CD8-positive, alpha-beta memory T cell (primary cell): ENCODE results near the gene CSNK1G2. TPM values are rescaled to one million over a fixed set of nuclear protein-coding genes. Genes with fewer than 3 reads are reported as not detected.

ENCODE experiments used
- CTCF ChIA-PET: fragments of 350-600 bp; sonication (Branson Sonifier 250); formaldehyde crosslinking; loops from one replicate; lab custom pipeline; 2021; ENCODE audit warnings: antibody characterized with exemption; lab: Charles Lee
- POLR2A ChIA-PET: fragments of 350-600 bp; sonication (Branson Sonifier 250); formaldehyde crosslinking; loops from one replicate; lab custom pipeline; 2021; ENCODE audit warnings: antibody characterized with exemption; lab: Charles Lee
- DNase-seq, 5 donors: peaks; one replicate each; pipeline versions ENCODE4 v3.0.0 to v3.0.0-alpha.2; 2020 to 2022; ENCODE audit warnings: mixed read lengths in 1 of 5
- H3K27ac ChIP-seq: one replicate; pipeline ENCODE4 v1.7.0; 2013; ENCODE audit warnings: low read depth, mild to moderate bottlenecking, low read length, moderate library complexity
- H3K27me3 ChIP-seq: 2 replicates; pipeline ENCODE4 v1.7.0; 2013; ENCODE audit warnings: low read length, mild to moderate bottlenecking; ENCODE audit not compliant: insufficient read depth, poor library complexity, severe bottlenecking
- H3K36me3 ChIP-seq: 2 replicates; pipeline ENCODE4 v1.7.0; 2013; ENCODE audit warnings: mild to moderate bottlenecking, low read length, moderate library complexity; ENCODE audit not compliant: insufficient read depth
- H3K4me1 ChIP-seq: 2 replicates; pipeline ENCODE4 v1.7.0; 2013; ENCODE audit warnings: mild to moderate bottlenecking, low read length, moderate library complexity; ENCODE audit not compliant: insufficient read depth
- H3K4me3 ChIP-seq: 2 replicates; pipeline ENCODE4 v1.7.0; 2013; ENCODE audit warnings: mild to moderate bottlenecking, low read length
- H3K9me3 ChIP-seq: 2 replicates; pipeline ENCODE4 v1.7.0; 2013; ENCODE audit warnings: mild to moderate bottlenecking, low read length
- H3K27ac Mint-ChIP-seq, 8 donors: one replicate each; pipeline ENCODE4 v1.8.0; 2020 to 2021; ENCODE audit warnings: mixed read lengths in 8 of 8, mild to moderate bottlenecking in 6 of 8, inconsistent platforms in 3 of 8, moderate library complexity in 3 of 8
- H3K27me3 Mint-ChIP-seq, 2 donors: one replicate each; pipeline ENCODE4 v1.8.0; 2020 to 2021; ENCODE audit warnings: mixed read lengths in 2 of 2, mild to moderate bottlenecking in 1 of 2, moderate library complexity in 1 of 2
- H3K36me3 Mint-ChIP-seq, 3 donors: one replicate each; pipeline ENCODE4 v1.8.0; 2020 to 2021; ENCODE audit warnings: mixed read lengths in 3 of 3, inconsistent platforms in 1 of 3, mild to moderate bottlenecking in 1 of 3
- H3K4me1 Mint-ChIP-seq, 3 donors: one replicate each; pipeline ENCODE4 v1.8.0; 2020 to 2021; ENCODE audit warnings: mixed read lengths in 3 of 3, inconsistent platforms in 1 of 3, mild to moderate bottlenecking in 1 of 3
- H3K4me3 Mint-ChIP-seq, 7 donors: one replicate each; pipeline ENCODE4 v1.8.0; 2020 to 2021; ENCODE audit warnings: mixed read lengths in 7 of 7, mild to moderate bottlenecking in 6 of 7, moderate library complexity in 4 of 7, inconsistent platforms in 2 of 7
- H3K9me3 Mint-ChIP-seq, 5 donors: one replicate each; pipeline ENCODE4 v1.8.0; 2020 to 2022; ENCODE audit warnings: mixed read lengths in 5 of 5, mild to moderate bottlenecking in 3 of 5, moderate library complexity in 2 of 5, inconsistent platforms in 1 of 5
- polyA plus RNA-seq: library from polyadenylated mRNA; unstranded; fragments of 300-500 nt; fragmentation: Illumina TruSeq; gene quantifications from one replicate; pipeline ENCODE4 v1.2.3, GENCODE V29; 2021
- total RNA-seq, 2 experiments: library from RNA; stranded (reverse); gene quantifications; one replicate each; pipeline ENCODE4 v1.2.3, GENCODE V29; 2021

Gene CSNK1G2
- total RNA-seq, result 10 to 100 TPM; 62.1 to 63.5 TPM
- 58.2 TPM for polyA plus RNA-seq

DNA sequence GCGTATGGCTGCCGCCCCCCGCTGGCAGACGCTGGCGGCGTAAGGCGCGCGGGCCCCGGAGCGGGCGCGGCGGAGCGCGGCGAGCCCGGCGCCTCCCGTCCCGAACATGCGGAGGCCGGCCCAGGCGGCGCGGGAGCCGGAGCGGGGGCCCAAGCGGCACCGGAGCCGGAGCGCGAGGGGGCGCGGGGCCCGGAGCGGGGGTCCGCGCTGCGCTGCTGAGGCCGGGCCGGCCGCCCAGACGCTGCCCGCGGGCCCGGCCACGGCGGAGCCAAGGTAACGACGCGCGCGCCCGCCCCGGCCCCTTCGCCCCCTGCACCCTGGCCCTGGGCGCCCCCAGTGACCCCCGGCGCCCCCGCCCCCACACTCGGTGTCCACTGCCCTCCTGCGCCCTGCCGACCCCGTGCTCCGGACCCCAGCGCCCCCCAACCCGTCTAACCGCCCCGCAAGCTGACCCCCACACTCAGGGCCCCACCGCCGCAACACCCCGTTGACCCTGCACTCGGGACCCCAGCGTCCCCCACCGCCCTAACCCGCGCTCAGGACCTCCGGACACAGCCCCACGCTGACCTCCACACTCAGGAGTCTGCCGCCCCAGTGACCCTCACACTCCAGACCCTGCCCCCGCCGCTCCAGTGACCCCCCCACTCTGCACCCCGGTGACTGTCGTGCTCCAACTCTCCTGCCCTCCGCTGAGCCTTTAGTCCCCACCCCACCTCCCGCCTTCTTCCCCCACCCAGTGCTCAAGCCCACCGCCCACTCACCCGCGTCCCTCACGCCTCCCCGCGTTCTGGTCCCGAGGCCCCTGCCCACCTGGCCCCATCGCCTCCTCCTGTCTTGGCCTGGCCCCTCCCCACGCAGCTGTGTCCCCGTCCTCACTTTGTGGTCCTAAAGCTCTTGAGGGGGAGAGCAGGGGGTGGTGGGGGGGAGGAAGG lies at the start of gene CSNK1G2:
CSNK1G2 (plus strand) TSS at position 27 of the 932 bp plus-strand sequence. CDS start 28,601 bp downstream, outside the sequence.
- ChIA-PET CTCF (interaction anchor here (1.2 to 3.3 kb wide), 4 partner anchors 12 to 149 kb away, joined by 3 to 11 read pairs (median 4); no protein-coding TSS in a partner anchor), POLR2A (interaction anchor here (0.6 to 1.0 kb wide), 5 partner anchors 17 to 1637 kb away, joined by 3 to 7 read pairs (median 5); partner anchors contain the start of gene MOB3A)

DNA sequence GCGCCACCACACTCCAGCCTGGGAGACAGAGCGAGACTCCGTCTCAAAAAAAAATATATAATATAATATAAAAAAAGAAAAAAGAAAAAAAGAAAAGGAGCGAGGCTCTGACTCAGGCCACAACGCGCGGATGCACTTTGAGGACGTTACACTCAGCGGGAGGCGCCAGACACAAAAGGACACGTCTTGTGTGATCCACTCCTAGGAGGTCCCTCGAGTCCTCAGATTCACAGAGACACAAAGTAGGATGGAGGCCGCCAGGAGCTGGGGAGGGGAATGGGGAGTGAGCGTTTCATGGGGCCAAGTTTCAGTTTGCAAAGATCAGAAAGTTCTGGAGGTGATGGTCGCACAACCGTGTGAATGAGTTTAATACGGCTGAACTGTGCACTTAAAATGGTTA lies 47.2 kb upstream of the CSNK1G2 start:
- Histone ChIP-seq H3K36me3 (no peaks in the 10 kb centered on the region), H3K9me3 (no peaks in the 10 kb centered on the region), H3K4me3 (no peak overlapping the region), H3K27me3 (no peaks in the 10 kb centered on the region), H3K27ac (no peak overlapping the region), H3K4me1 (peaks cover 37% of the 10 kb centered on the region)
- peak overlapping the region in 2 of 7 donors; percentile 26 to 28 for H3K4me3 Mint-ChIP-seq
- no peaks in the 10 kb centered on the region for H3K36me3 Mint-ChIP-seq
- DNase-seq, result no peak
- no peaks in the 10 kb centered on the region for H3K27me3 Mint-ChIP-seq
- H3K9me3 Mint-ChIP-seq, result no peaks in the 10 kb centered on the region
- peaks cover 30 to 46% (median 41%) of the 10 kb centered on the region in 3 donors for H3K4me1 Mint-ChIP-seq
- ChIA-PET POLR2A (no interaction called here), CTCF (interaction anchor here (1.2 to 1.3 kb wide), 2 partner anchors 8 kb away, joined by 3 read pairs; no protein-coding TSS in a partner anchor)
- H3K27ac Mint-ChIP-seq, result peak overlapping the region in 4 of 8 donors; percentile 54 to 93 (median 72)

More for the DNA sequence above, at the start of gene CSNK1G2:
- Histone ChIP-seq H3K27ac (peak within 1 kb of the TSS; percentile 90), H3K9me3 (no peaks in the 10 kb centered on the region), H3K36me3 (no peaks in the 10 kb centered on the region), H3K4me3 (peak within 1 kb of the TSS; percentile 75), H3K27me3 (no peaks in the 10 kb centered on the region), H3K4me1 (peaks cover 34% of the 10 kb centered on the region)
- Mint-ChIP-seq H3K4me3 (peak within 1 kb of the TSS; percentile 89 to 100 (median 93)), H3K36me3 (peaks cover 0 to 23% (median 2%) of the 10 kb centered on the region in 3 donors), H3K4me1 (peaks cover 29 to 56% (median 29%) of the 10 kb centered on the region in 3 donors), H3K27ac (peak within 1 kb of the TSS; percentile 98 to 100 (median 99)), H3K9me3 (peaks cover 0 to 2% (median 0%) of the 10 kb centered on the region in 5 donors), H3K27me3 (peaks cover 0 to 12% of the 10 kb centered on the region in 2 donors)
- no peak for DNase-seq

DNA sequence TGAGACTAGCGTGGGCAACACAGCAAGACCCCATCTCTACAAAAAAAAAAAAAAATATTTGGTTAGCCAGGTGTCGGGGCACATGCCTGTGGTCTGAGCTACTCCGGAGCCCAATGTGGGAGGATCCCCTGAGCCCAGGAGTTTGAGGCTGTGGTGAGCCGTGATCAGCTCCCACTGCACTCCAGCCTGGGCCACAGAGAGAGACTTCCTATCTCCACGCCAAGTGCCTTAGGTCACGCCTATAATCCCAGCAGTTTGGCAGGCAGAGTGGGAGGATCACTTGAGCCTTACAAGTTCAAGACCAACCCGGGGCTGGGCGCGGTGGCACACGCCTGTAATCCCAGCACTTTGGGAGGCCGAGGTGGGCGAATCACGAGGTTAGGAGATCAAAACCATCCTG lies 44.5 kb upstream of the CSNK1G2 start:
- H3K27me3 ChIP-seq, result no peaks in the 10 kb centered on the region
- no peaks in the 10 kb centered on the region for H3K9me3 ChIP-seq
- H3K4me3 ChIP-seq, result no peak overlapping the region
- no peaks in the 10 kb centered on the region for H3K36me3 ChIP-seq
- ChIA-PET POLR2A (interaction anchor here (0.5 to 2.7 kb wide), 6 partner anchors 21 to 357 kb away, joined by 3 to 20 read pairs (median 6); no protein-coding TSS in a partner anchor), CTCF (interaction anchor here (0.9 to 3.0 kb wide), 9 partner anchors 11 to 255 kb away, joined by 3 to 20 read pairs (median 6); partner anchors contain the start of genes ABHD17A and AP3D1)
- Mint-ChIP-seq H3K4me3 (peak overlapping the region; percentile 75 to 95 (median 87)), H3K27ac (peak overlapping the region; percentile 26 to 98 (median 89)), H3K27me3 (no peaks in the 10 kb centered on the region), H3K9me3 (no peaks in the 10 kb centered on the region), H3K36me3 (no peaks in the 10 kb centered on the region), H3K4me1 (peaks cover 27 to 42% (median 41%) of the 10 kb centered on the region in 3 donors)
- H3K27ac ChIP-seq, result no peak overlapping the region
- no peak for DNase-seq
- peaks cover 37% of the 10 kb centered on the region for H3K4me1 ChIP-seq

DNA sequence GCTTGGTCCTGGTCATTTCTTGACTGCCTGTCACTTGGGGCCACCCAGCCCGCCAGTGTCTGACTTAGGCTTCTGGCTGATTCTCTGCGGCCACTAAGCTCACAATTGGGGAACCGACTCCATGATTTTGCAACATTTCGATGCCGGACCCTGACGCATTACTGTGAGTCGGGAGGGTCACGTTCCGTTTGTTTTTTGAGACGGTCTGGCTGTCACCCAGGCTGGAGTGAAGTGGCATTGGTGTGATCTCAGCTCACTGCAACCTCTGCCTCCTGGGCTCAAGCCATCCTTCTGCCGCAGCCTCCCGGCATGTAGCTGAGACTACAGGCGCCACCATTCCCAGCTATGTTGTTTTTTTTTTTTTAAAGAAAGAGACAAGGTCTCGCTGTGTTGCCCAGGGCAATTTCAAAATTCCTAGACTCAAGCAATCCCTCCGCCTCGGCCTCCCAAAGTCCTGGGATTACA lies 39.0 kb upstream of the CSNK1G2 start:
- Histone ChIP-seq H3K9me3 (no peaks in the 10 kb centered on the region), H3K36me3 (no peaks in the 10 kb centered on the region), H3K27ac (no peak overlapping the region), H3K4me1 (peaks cover 26% of the 10 kb centered on the region), H3K27me3 (no peaks in the 10 kb centered on the region), H3K4me3 (no peak overlapping the region)
- Mint-ChIP-seq H3K36me3 (peaks cover 0 to 3% (median 0%) of the 10 kb centered on the region in 3 donors), H3K9me3 (no peaks in the 10 kb centered on the region), H3K4me3 (no peak overlapping the region), H3K27me3 (no peaks in the 10 kb centered on the region), H3K27ac (peak overlapping the region in 1 of 8 donors; percentile 56), H3K4me1 (peaks cover 16 to 25% (median 18%) of the 10 kb centered on the region in 3 donors)
- ChIA-PET POLR2A (no interaction called here), CTCF (interaction anchor here (1.0 to 3.5 kb wide), 5 partner anchors 9 to 38 kb away, joined by 3 to 17 read pairs (median 3); partner anchors contain the start of gene ABHD17A)
- no peak for DNase-seq

DNA sequence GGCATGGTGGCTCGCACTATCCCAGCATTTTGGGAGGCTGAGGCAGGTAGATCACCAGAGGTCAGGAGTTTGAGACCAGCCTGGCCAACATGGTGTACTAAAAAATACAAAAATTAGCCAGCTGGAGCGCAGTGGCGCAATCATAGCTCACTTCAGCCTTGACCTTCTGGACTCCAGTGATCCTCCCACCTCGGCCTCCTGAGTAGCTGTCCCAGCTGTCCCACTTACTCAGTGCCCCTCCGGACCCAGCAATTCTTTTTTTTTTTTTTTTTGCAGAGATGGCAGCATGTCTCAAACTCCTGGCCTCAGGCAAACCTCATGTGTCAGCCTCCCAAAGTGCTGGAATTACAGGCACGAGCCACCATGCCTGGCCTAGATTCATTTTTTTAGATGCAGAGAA lies 38.0 kb upstream of the CSNK1G2 start:
- Histone ChIP-seq H3K27ac (no peak overlapping the region), H3K4me1 (peaks cover 19% of the 10 kb centered on the region), H3K36me3 (no peaks in the 10 kb centered on the region), H3K4me3 (no peak overlapping the region), H3K9me3 (no peaks in the 10 kb centered on the region), H3K27me3 (no peaks in the 10 kb centered on the region)
- peaks cover 8 to 19% (median 10%) of the 10 kb centered on the region in 3 donors for H3K4me1 Mint-ChIP-seq
- peak overlapping the region in 3 of 8 donors; percentile 6 to 85 (median 32) for H3K27ac Mint-ChIP-seq
- no peaks in the 10 kb centered on the region for H3K27me3 Mint-ChIP-seq
- no peaks in the 10 kb centered on the region for H3K9me3 Mint-ChIP-seq
- peaks cover 0 to 3% (median 0%) of the 10 kb centered on the region in 3 donors for H3K36me3 Mint-ChIP-seq
- ChIA-PET POLR2A (interaction anchor here (0.6 to 0.7 kb wide), 3 partner anchors 164 to 1605 kb away, joined by 6 to 8 read pairs (median 6); no protein-coding TSS in a partner anchor), CTCF (interaction anchor here (0.6 to 3.5 kb wide), 6 partner anchors 9 to 1460 kb away, joined by 3 to 17 read pairs (median 3); partner anchors contain the start of gene ABHD17A)
- peak overlapping the region in 1 of 7 donors; percentile 20 for H3K4me3 Mint-ChIP-seq
- no peak for DNase-seq

DNA sequence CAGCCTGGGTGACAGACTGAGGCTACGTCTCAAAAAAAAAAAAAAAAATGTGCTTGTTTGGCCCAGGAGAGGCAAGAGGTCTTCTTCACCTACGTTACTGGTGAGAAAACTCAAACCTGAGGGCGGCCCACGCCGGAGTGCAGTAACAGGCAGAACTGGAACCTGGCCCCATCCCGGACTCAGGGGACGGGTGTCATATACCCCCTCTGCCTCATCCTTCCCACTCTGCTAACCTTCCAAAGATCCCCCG lies 36.2 kb upstream of the CSNK1G2 start:
- Histone ChIP-seq H3K27ac (peak overlapping the region; percentile 70), H3K36me3 (no peaks in the 10 kb centered on the region), H3K9me3 (no peaks in the 10 kb centered on the region), H3K4me1 (peaks cover 15% of the 10 kb centered on the region), H3K4me3 (no peak overlapping the region), H3K27me3 (no peaks in the 10 kb centered on the region)
- Mint-ChIP-seq H3K9me3 (no peaks in the 10 kb centered on the region), H3K36me3 (peaks cover 0 to 3% (median 0%) of the 10 kb centered on the region in 3 donors), H3K4me1 (peaks cover 18 to 34% (median 22%) of the 10 kb centered on the region in 3 donors), H3K27me3 (no peaks in the 10 kb centered on the region), H3K4me3 (peak overlapping the region in 5 of 7 donors; percentile 45 to 92 (median 83)), H3K27ac (peak overlapping the region in 6 of 8 donors; percentile 54 to 87 (median 83))
- POLR2A ChIA-PET, result interaction anchor here (2.5 kb wide), 1 partner anchor 29 kb away, joined by 6 read pairs; no protein-coding TSS in a partner anchor
- no peak for DNase-seq
- CTCF ChIA-PET, result interaction anchor here (1.1 kb wide), 1 partner anchor 13 kb away, joined by 3 read pairs; no protein-coding TSS in a partner anchor

DNA sequence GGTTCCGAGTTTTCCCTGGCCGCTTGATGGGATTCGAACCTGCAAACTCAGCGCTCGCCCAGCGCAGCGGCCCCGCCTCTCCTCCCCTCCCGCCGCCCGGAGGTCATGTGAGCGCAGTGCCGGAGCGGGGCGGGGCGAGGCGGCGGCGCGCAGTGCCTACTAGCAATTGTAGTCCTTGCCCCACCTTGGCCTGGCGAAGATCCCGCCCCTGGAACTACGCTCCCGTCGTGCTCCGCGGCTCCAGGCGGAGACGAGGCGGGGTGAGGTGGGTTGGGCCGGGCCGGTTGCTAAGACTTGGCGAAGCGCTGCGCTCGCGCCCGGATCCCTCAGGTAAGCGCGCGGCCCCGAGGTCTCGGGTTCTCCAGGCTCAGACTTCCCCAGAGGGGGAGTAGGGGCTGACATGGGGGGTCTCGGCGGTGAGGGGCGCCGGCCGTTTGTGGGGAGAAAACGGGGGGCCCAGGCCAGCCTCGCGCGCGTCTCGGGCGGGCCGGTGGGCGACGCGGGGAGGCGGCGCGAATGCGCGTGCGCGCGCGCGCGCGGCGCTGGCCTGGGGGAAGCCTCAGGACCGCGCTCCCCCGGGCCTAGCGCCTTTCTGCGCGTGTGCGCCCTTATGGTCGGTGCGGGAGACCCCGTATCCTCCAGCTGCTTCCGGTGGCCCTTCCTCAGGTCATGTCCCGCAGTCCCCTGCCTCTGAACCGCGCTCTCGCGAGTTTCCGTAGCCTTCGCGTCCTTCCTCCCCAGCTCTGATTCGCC lies 35.7 kb upstream of the CSNK1G2 start, which contains the start of the genes ADAT3 and SCAMP4:
ADAT3 (plus strand) TSS at position 290 of the 753 bp plus-strand sequence. CDS start 6,649 bp downstream, outside the sequence.
SCAMP4 (plus strand) TSS at position 290 of the 753 bp plus-strand sequence. CDS start 9,621 bp downstream, outside the sequence.
- H3K4me3 ChIP-seq, result peak within 1 kb of the TSS; percentile 74
- H3K27ac ChIP-seq, result peak within 1 kb of the TSS; percentile 70
- Mint-ChIP-seq H3K27me3 (no peaks in the 10 kb centered on the region), H3K27ac (peak within 1 kb of the TSS; percentile 85 to 97 (median 92)), H3K9me3 (no peaks in the 10 kb centered on the region), H3K4me3 (peak within 1 kb of the TSS; percentile 85 to 95 (median 89)), H3K4me1 (peaks cover 21 to 39% (median 27%) of the 10 kb centered on the region in 3 donors), H3K36me3 (peaks cover 0 to 4% (median 0%) of the 10 kb centered on the region in 3 donors)
- H3K36me3 ChIP-seq, result no peaks in the 10 kb centered on the region
- no peaks in the 10 kb centered on the region for H3K9me3 ChIP-seq
- peaks cover 15% of the 10 kb centered on the region for H3K4me1 ChIP-seq
- ChIA-PET CTCF (interaction anchor here (1.9 kb wide), 1 partner anchor 30 kb away, joined by 5 read pairs; no protein-coding TSS in a partner anchor), POLR2A (interaction anchor here (1.0 to 2.5 kb wide), 2 partner anchors 29 to 40 kb away, joined by 3 to 6 read pairs; no protein-coding TSS in a partner anchor)
- DNase-seq, result peak; percentile 95 to 99 (median 97)
- no peaks in the 10 kb centered on the region for H3K27me3 ChIP-seq
